ENCODE measurements around the gene MAD1L1. TPM values are rescaled to one million over a fixed set of nuclear protein-coding genes. Genes with fewer than 3 reads are reported as not detected.

Gene MAD1L1
- total RNA-seq, 2 experiments from 2014 or later: 58.3 to 65.3 TPM

- Histone ChIP-seq H3K27ac (ENCODE audit: low read depth, low read length, poor library complexity, severe bottlenecking) (no peak overlapping the region), H3K79me2 (ENCODE audit: insufficient read depth, low read depth, low read length) (no peaks in the 10 kb centered on the region), H3K4me2 (ENCODE audit: low read length) (no peak overlapping the region), H3K36me3 (ENCODE audit: insufficient read depth, low read length) (no peaks in the 10 kb centered on the region), H2AFZ (ENCODE audit: low read length) (no peak overlapping the region), H3K9me3 (ENCODE audit: low read length) (no peaks in the 10 kb centered on the region), H3K4me3 (ENCODE audit: low read depth, low read length, poor library complexity, severe bottlenecking) (no peak overlapping the region), H4K20me1 (ENCODE audit: insufficient read depth, low read length) (no peaks in the 10 kb centered on the region), H3K4me1 (ENCODE audit: insufficient read depth, low read length, poor library complexity, severe bottlenecking) (no peaks in the 10 kb centered on the region), H3K9me2 (ENCODE audit: insufficient read depth, low read length) (no peaks in the 10 kb centered on the region)
- TF ChIP-seq CTCF (conservative IDR thresholded peaks at IDR 0.05; ENCODE audit: low read length): no peak
- no peak for TF ChIP-seq EZH2phosphoT487 (IDR thresholded peaks at IDR 0.05; ENCODE audit: borderline replicate concordance, low read depth, low read length)
- ChIA-PET POLR2A (no interaction called here), CTCF (ENCODE audit: unreplicated experiment) (no interaction called here)
- intact Hi-C loops (cut with micrococcal nuclease; ENCODE audit: unreplicated experiment): no loop called here
- no TSS peak for BruUV-seq (replicated peaks)
- DNase-seq (ENCODE audit: low spot score): no peak
These were observed 423.7 kb downstream of the MAD1L1 start for GRCh38 chr7:1809070-1809469.

GRCh38 chr7:1807821-1808600 lies 424.7 kb downstream of the MAD1L1 start:
- H3K36me3 ChIP-seq (ENCODE audit: insufficient read depth, low read length): no peaks in the 10 kb centered on the region
- H4K20me1 ChIP-seq (ENCODE audit: insufficient read depth, low read length): no peaks in the 10 kb centered on the region
- H2AFZ ChIP-seq (ENCODE audit: low read length): no peak overlapping the region
- no peak overlapping the region for H3K4me2 ChIP-seq (ENCODE audit: low read length)
- ChIA-PET CTCF (ENCODE audit: unreplicated experiment) (no interaction called here), POLR2A (no interaction called here)
- H3K27ac ChIP-seq (ENCODE audit: low read depth, low read length, poor library complexity, severe bottlenecking): no peak overlapping the region
- H3K79me2 ChIP-seq (ENCODE audit: insufficient read depth, low read depth, low read length): no peaks in the 10 kb centered on the region
- no peaks in the 10 kb centered on the region for H3K9me2 ChIP-seq (ENCODE audit: insufficient read depth, low read length)
- H3K9me3 ChIP-seq (ENCODE audit: low read length): no peaks in the 10 kb centered on the region; the same call in 1 of the 2 replicates
- no peaks in the 10 kb centered on the region for H3K4me1 ChIP-seq (ENCODE audit: insufficient read depth, low read length, poor library complexity, severe bottlenecking)
- BruUV-seq (replicated peaks): no TSS peak
- H3K4me3 ChIP-seq (ENCODE audit: low read depth, low read length, poor library complexity, severe bottlenecking): no peak overlapping the region
- no peak for TF ChIP-seq CTCF (conservative IDR thresholded peaks at IDR 0.05; ENCODE audit: low read length)
- no peak for TF ChIP-seq EZH2phosphoT487 (IDR thresholded peaks at IDR 0.05; ENCODE audit: borderline replicate concordance, low read depth, low read length)
- intact Hi-C loops (cut with micrococcal nuclease; ENCODE audit: unreplicated experiment): no loop called here
- no peak for DNase-seq (ENCODE audit: low spot score)

- ChIA-PET CTCF (ENCODE audit: unreplicated experiment) (no interaction called here), POLR2A (no interaction called here)
- no peaks in the 10 kb centered on the region for H3K9me2 ChIP-seq (ENCODE audit: insufficient read depth, low read length)
- no peaks in the 10 kb centered on the region for H3K36me3 ChIP-seq (ENCODE audit: insufficient read depth, low read length)
- H3K4me1 ChIP-seq (ENCODE audit: insufficient read depth, low read length, poor library complexity, severe bottlenecking): no peaks in the 10 kb centered on the region
- BruUV-seq (replicated peaks): no TSS peak
- no peaks in the 10 kb centered on the region for H4K20me1 ChIP-seq (ENCODE audit: insufficient read depth, low read length)
- intact Hi-C loops (cut with micrococcal nuclease; ENCODE audit: unreplicated experiment): no loop called here
- no peak overlapping the region for H2AFZ ChIP-seq (ENCODE audit: low read length)
- peaks cover 4% of the 10 kb centered on the region; the same call in 1 of the 2 replicates for H3K9me3 ChIP-seq (ENCODE audit: low read length)
- TF ChIP-seq CTCF (conservative IDR thresholded peaks at IDR 0.05; ENCODE audit: low read length) (no peak), EZH2phosphoT487 (IDR thresholded peaks at IDR 0.05; ENCODE audit: borderline replicate concordance, low read depth, low read length) (no peak)
- H3K4me2 ChIP-seq (ENCODE audit: low read length): no peak overlapping the region
- H3K79me2 ChIP-seq (ENCODE audit: insufficient read depth, low read depth, low read length): no peaks in the 10 kb centered on the region
- DNase-seq (ENCODE audit: low spot score): no peak
- no peak overlapping the region for H3K4me3 ChIP-seq (ENCODE audit: low read depth, low read length, poor library complexity, severe bottlenecking)
- no peak overlapping the region for H3K27ac ChIP-seq (ENCODE audit: low read depth, low read length, poor library complexity, severe bottlenecking)
These were observed 426.4 kb downstream of the MAD1L1 start for GRCh38 chr7:1806354-1806753.

Measured in OCI-LY7 (cell line).